ENCODE measurements around the gene ROMO1.
A peak's percentile ranks its signal among the peaks of the same experiment; 100 is the strongest.

The ROMO1 gene

DNA sequence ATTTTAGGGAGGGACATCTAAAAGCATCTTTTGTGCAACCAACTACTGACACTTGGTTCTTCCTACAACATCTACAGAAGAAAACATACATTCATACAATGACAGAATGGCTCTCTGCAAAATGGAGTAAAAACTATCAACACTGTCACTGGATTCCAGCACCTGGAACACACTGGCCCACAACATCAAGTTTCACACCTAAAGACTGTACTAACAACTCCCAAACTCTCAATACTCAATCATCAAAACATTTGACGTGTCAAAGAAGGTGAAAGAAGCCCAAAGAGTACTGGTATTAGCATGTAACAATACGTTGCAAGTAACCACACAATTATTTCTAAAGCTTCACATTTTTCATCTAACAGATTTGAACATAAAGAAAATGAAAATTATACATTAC is 36.7 kb upstream of the ROMO1 start:
- DNase-seq (ENCODE audit: low read depth, low spot score), result no peak
- CTCF ChIA-PET, result interaction anchor here (0.8 kb wide), 1 partner anchor 44 kb away, joined by 3 read pairs; no protein-coding TSS in a partner anchor
- POLR2A ChIA-PET, result no interaction called here
- TF ChIP-seq, protein P1, sequence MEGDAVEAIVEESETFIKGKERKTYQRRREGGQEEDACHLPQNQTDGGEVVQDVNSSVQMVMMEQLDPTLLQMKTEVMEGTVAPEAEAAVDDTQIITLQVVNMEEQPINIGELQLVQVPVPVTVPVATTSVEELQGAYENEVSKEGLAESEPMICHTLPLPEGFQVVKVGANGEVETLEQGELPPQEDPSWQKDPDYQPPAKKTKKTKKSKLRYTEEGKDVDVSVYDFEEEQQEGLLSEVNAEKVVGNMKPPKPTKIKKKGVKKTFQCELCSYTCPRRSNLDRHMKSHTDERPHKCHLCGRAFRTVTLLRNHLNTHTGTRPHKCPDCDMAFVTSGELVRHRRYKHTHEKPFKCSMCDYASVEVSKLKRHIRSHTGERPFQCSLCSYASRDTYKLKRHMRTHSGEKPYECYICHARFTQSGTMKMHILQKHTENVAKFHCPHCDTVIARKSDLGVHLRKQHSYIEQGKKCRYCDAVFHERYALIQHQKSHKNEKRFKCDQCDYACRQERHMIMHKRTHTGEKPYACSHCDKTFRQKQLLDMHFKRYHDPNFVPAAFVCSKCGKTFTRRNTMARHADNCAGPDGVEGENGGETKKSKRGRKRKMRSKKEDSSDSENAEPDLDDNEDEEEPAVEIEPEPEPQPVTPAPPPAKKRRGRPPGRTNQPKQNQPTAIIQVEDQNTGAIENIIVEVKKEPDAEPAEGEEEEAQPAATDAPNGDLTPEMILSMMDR (IDR thresholded peaks at IDR 0.05; ENCODE audit: insufficient read depth, low read length, missing control alignments), result no peak
- peak overlapping the region; percentile 99 for H3K4me3 ChIP-seq (ENCODE audit: low read depth, low read length)

DNA sequence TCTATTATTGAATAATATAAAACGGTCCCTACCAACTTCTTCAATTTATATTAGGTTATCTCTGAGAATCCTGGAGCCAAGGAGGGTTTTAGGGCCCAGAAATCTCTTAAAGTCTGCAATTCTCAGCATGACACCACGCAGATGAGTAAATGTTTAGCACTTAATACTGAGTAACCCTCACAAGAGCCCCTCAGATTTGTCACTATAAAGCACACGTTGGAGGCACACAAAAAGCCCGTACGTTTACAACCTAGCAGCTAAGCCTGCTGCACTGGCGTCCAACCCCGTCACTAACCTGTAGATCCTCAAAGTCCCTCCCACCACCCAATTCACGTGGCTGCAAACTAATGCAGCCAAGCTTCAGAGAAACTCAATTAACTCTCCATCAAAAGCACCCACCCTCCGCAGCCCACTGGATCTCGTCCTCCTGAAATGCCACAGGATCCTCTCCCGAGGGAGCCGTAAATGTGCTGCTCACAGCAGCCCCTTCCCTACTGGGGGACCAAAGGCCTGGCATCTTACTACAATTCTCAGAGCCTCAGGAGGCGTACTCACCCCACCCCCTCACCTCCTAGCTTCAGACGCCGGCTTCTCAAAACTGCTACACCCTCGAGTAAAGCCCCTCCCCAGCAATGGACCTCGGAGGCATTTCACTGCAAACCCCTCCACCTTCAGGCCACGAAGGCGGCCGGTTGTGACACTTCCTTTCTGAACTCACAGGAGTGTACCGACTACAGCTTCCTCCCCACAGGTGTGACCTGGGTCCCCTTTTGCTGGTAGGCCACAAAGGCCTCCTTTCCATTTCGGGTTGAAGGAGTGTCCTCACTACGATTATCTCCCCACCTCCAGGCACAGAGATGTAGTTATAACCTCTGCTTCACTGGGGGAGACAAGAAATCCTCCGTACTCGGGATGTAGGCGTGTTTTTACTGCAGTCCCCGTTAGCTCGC is 35.4 kb upstream of the ROMO1 start:
- H3K4me3 ChIP-seq (ENCODE audit: low read depth, low read length), result peak overlapping the region; percentile 99
- POLR2A ChIA-PET, result interaction anchor here (0.7 to 1.4 kb wide), 3 partner anchors 45 to 220 kb away, joined by 3 to 8 read pairs (median 3); no protein-coding TSS in a partner anchor
- DNase-seq (ENCODE audit: low read depth, low spot score), result no peak
- CTCF ChIA-PET, result interaction anchor here (0.7 to 1.9 kb wide), 6 partner anchors 9 to 259 kb away, joined by 3 to 6 read pairs (median 3); no protein-coding TSS in a partner anchor
- TF ChIP-seq, protein P1 (IDR thresholded peaks at IDR 0.05; ENCODE audit: insufficient read depth, low read length, missing control alignments), result no peak

DNA sequence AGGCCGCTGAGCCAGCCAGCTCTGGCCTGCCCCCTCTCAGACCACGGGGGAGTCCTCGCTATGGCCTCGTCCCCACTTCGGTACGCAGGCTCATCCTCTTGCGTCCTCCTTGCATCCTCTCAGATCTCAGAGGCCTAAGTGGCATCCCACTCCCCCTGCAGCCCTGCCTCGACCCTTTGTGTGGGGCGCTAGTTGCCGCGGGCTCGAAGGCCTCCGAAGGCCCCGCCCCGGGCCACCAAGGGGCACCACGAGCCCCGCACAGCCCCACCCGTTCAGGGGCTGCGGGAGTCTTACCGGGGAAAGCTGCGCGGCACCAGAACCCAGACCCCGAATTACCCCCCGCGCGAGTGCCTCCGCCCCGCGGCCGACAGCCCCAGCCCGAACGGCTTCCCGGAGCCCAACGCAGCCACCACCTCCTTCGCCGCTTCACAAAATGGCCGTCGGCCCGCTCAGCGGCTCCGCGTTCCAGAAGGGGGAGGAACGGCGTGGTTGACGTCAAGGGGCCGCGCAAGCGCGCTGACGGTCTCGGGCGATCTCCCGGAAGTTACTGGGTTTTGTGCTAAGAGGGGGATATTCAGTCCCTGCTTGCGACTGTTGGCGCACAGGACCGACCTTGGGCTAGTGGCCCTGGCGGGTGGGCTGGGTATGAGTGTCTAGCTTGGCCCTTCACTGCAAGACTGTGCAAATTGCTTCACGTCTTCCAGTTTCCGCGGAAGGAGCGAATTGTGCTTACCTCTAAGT is 34.6 kb upstream of the ROMO1 start, which contains the start of the genes CPNE1 and RBM12:
Gene CPNE1 (minus strand): TSS at position 435 of the 741 bp plus-strand sequence. CDS start 31,977 bp downstream, outside the sequence.
Gene RBM12 (minus strand): TSS at position 435 of the 741 bp plus-strand sequence. CDS start 9,578 bp downstream, outside the sequence.
- TF ChIP-seq, protein P1 (IDR thresholded peaks at IDR 0.05; ENCODE audit: insufficient read depth, low read length, missing control alignments), result no peak
- peak; percentile 41 for DNase-seq (ENCODE audit: low read depth, low spot score)
- ChIA-PET CTCF (interaction anchor here (0.7 to 1.9 kb wide), 4 partner anchors 10 to 258 kb away, joined by 3 to 6 read pairs (median 4); no protein-coding TSS in a partner anchor), POLR2A (interaction anchor here (0.9 to 1.4 kb wide), 2 partner anchors 46 to 219 kb away, joined by 3 to 8 read pairs; no protein-coding TSS in a partner anchor)
- H3K4me3 ChIP-seq (ENCODE audit: low read depth, low read length), result peak within 1 kb of the TSS; percentile 99

DNA sequence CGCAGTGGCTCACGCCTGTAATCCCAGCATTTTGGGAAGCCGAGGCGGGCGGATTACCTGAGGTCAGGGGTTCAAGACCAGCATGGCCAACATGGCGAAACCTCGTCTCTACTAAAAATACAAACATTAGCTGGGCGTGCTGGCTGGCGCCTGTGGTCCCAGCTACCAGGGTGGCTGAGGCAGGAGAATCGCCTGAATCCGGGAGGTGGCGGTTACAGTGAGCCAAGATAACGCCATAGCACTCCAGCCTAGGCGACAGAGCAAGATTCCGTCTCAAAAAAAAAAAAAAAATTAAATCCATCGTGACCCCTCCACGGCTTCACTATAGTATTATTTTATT is 33.3 kb upstream of the ROMO1 start:
- ChIA-PET POLR2A (interaction anchor here (0.7 kb wide), 1 partner anchor 48 kb away, joined by 7 read pairs; no protein-coding TSS in a partner anchor), CTCF (interaction anchor here (1.2 to 1.3 kb wide), 2 partner anchors 10 to 12 kb away, joined by 4 to 7 read pairs; no protein-coding TSS in a partner anchor)
- TF ChIP-seq, protein P1 (IDR thresholded peaks at IDR 0.05; ENCODE audit: insufficient read depth, low read length, missing control alignments), result no peak
- H3K4me3 ChIP-seq (ENCODE audit: low read depth, low read length), result no peak overlapping the region
- no peak for DNase-seq (ENCODE audit: low read depth, low spot score)

DNA sequence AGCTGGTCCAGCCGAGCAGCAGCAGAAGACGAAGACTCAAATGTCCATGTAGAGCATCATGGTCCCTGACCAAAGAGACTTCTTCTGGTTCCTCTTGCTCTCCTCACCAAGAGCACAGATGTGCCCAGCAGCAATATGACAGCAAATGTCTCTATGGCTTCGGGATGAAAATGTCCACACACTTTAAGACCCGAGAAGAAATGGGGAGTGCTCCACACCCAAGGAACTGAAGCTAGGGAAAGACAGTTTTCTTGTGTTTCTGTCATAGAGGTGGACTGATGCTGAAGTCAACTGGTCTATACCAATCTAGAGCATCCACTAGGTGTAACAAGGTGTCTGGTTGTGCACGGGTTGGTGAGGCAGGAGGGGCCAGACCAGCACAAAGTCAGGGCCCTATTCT is 30.0 kb upstream of the ROMO1 start:
- CTCF ChIA-PET, result interaction anchor here (1.6 kb wide), 1 partner anchor 50 kb away, joined by 3 read pairs; no protein-coding TSS in a partner anchor
- POLR2A ChIA-PET, result interaction anchor here (0.7 kb wide), 1 partner anchor 73 kb away, joined by 3 read pairs; the partner anchor contains the start of gene RBM39
- TF ChIP-seq, protein P1 (IDR thresholded peaks at IDR 0.05; ENCODE audit: insufficient read depth, low read length, missing control alignments), result no peak
- no peak for DNase-seq (ENCODE audit: low read depth, low spot score)
- no peak overlapping the region for H3K4me3 ChIP-seq (ENCODE audit: low read depth, low read length)

Data from AG04449 (cell line).